SKM-1 (cell line): ENCODE results near the gene GGNBP2.

Source experiments
- DNase-seq: peaks from one replicate; lab custom pipeline; 2025; ENCODE audit not compliant: unreplicated experiment; lab: John Stamatoyannopoulos, UW

Gene GGNBP2

DNA sequence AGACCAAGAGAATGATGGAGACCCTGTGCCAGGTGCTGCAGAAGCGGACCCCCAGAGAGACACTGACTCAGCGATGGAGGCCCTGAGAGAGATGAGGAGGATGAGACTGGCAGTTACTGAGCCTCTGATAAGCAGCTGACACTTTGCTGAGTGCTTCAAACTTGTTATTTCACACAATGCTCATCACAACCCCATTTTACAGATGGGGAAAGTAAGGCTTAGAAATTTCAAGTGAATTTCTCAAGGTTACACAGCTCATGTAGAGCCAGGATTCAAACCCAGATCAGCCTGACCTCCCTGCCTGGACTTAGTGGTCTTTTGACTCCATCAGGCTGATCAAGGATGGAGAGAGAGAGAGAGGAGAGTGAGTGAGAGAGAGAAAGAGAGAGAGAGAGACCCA lies 83.9 kb downstream of the GGNBP2 start:
- no peak for DNase-seq

DNA sequence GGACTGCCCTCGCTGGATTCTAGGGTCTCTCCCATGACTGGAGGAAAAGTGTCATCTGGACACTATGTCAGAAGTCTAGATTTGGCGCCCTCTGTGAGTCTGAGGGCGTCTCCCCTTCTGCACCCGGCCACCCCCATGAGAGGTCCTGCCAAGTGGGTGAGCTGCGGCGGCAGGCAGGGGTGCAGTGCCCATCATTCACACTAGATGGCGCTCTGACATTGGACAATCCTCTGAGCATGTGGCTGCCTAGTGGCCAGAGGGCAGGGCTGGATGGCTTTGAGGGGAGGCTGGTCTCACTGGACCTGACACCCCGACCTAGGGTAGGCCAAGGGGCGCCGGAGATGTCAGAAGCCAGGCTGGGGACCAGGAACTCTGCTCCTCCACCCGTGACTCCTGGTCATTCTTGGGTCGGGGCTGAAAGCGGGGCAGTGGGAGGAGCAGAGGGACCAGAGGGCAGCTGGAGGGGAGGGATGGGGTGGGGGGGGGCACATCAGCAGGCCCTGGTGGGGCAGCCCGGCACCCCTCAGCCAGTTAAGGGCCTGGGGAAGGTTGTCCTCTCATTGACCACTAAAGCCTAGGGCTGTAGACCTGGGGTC lies 84.6 kb downstream of the GGNBP2 start:
- DNase-seq = peak; percentile 63

DNA sequence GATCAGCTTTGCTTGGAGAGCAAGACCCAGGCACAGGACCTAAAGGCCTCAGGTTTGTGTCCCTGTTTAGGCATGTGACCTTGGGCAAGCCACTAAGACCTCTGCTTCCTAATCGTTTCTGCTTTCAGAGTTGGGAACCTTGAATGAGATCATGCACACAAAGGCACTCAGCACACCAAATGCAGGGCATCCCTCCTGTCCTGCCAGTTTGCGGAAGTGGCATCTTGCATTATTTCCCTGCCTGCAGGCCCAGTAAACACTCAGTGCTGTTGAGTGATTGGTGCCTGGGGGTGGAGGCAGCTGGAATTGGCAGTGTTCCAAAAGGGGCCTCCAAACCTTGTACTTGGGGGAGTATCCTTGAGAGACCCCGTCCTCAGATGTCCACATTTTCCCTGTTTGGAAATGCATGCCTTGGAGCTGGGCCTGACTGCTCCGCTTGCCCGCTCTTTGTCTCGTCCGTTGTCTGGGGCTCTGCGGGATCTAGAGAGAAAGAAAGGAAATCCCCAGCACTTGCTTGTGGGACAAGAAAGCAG lies 85.3 kb downstream of the GGNBP2 start:
- DNase-seq = no peak

DNA sequence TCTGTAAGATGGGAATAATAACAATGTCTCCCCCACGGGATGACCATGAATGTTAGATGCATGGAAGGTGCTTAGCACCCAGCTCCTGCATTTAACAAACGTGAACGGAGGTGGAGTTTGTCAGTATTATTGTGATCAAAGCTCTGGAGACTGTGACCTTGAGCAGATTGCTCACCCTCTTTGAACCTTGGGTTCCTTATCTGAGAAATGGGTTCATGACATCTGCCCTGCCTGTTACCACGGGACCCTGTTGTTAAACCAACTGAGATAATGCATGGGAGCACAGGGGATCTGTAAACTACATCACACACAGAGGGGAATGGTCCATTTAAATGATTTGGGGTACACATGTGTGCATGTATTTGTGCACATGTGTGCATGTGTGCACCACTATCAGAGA lies 86.3 kb downstream of the GGNBP2 start:
- no peak for DNase-seq

DNA sequence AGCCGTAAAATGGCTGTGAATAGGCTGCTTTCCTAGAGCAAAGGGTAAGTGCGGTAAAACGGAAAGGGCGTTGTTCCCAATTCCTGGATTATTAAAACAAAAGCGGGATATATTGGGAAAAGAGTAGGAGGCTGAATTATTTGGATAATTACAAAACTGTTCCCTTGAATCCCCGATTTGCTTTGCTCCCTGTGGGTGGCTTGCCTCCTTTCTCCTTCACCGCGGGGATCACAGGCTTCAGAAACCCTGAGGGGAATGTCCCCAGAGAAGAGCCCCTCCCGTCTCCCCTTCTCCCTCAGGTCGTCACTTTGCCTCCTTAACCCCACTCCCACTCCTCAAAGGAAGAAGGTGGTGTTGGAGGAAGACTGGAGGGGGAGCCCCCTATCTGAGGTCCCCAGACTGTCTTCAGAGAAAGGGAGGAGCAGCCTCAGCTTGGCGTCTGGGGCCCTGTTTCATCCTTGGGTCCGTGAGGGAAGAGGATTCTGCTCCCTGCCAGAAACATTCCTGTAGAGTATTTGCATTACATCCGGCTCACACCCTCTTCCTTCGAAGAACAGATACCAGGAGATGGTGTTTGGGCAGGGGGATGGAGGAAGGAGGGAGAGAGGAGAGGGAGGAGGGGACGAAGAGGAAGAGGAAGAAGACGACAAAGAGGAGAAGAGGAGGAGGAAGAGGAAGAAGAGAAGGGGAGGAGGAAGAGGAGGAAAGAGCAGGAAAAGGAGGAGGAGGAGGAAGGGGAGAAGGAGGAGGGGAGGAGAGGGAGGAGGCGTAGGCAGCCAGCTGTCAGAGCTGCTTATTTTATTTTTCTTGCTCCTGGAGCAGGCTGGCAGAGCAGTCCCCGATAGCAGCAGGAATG lies 88.4 kb downstream of the GGNBP2 start:
- DNase-seq = no peak
